ENCODE measurements around the gene BLID. TPM values are rescaled to one million over a fixed set of nuclear protein-coding genes. Genes with fewer than 3 reads are reported as not detected.

Gene BLID
- total RNA-seq, 4 donors from 2014 or later: 0.66 TPM; not detected in 3

- Histone ChIP-seq H3K27me3 (no peaks in the 10 kb centered on the region), H3K27ac (peak overlapping the region in 2 of 4 donors; percentile 67 to 76), H3K4me1 (peaks cover 13 to 16% of the 10 kb centered on the region in 2 donors), H3K9me3 (no peaks in the 10 kb centered on the region), H3K36me3 (no peaks in the 10 kb centered on the region), H3K4me3 (no peak overlapping the region)
- DNase-seq: no peak
- no peak for ATAC-seq
- intact Hi-C loops (cut with DNase I; ENCODE audit: low total_unique reads): loop anchor here (5.0 kb wide), 1 partner anchor 37 kb away; no protein-coding TSS in a partner anchor
- no peak for TF ChIP-seq CTCF (IDR thresholded peaks at IDR 0.05 in 4 of 5, conservative IDR thresholded peaks at IDR 0.05 in 1 of 5)
- TF ChIP-seq POLR2A (IDR thresholded peaks at IDR 0.05): no peak
- in situ Hi-C loops (cut with MboI; ENCODE audit: low sequenced_read_pairs in 4 of 4): no loop called here
Observed at GRCh38 chr11:122159861-122160260, 43.8 kb upstream of the BLID start.

GRCh38 chr11:122159173-122159721 lies 43.2 kb upstream of the BLID start:
- Histone ChIP-seq H3K4me1 (peaks cover 13 to 16% of the 10 kb centered on the region in 2 donors), H3K36me3 (no peaks in the 10 kb centered on the region), H3K4me3 (peak overlapping the region; percentile 34 to 58 (median 46)), H3K27ac (peak overlapping the region; percentile 64 to 76 (median 68)), H3K27me3 (no peaks in the 10 kb centered on the region), H3K9me3 (no peaks in the 10 kb centered on the region)
- in situ Hi-C loops (cut with MboI; ENCODE audit: low sequenced_read_pairs in 4 of 4) (no loop called here), intact Hi-C loops (cut with DNase I; ENCODE audit: low total_unique reads) (loop anchor here (5.0 kb wide), 1 partner anchor 38 kb away; no protein-coding TSS in a partner anchor)
- no peak for ATAC-seq
- no peak for TF ChIP-seq CTCF (IDR thresholded peaks at IDR 0.05 in 4 of 5, conservative IDR thresholded peaks at IDR 0.05 in 1 of 5)
- no peak for TF ChIP-seq POLR2A (IDR thresholded peaks at IDR 0.05)
- DNase-seq: peak in 1 of 2 donors; percentile 23

- H3K4me1 ChIP-seq: peaks cover 13 to 16% of the 10 kb centered on the region in 2 donors
Observed at GRCh38 chr11:122158171-122158570, 42.2 kb upstream of the BLID start.

GRCh38 chr11:122157653-122158161 lies 41.7 kb upstream of the BLID start:
- no peaks in the 10 kb centered on the region for H3K27me3 ChIP-seq
- H3K4me1 ChIP-seq: peaks cover 13 to 16% of the 10 kb centered on the region in 2 donors
- peak overlapping the region; percentile 64 to 76 (median 68) for H3K27ac ChIP-seq
- no peak for TF ChIP-seq CTCF (IDR thresholded peaks at IDR 0.05 in 4 of 5, conservative IDR thresholded peaks at IDR 0.05 in 1 of 5)
- no peak for TF ChIP-seq POLR2A (IDR thresholded peaks at IDR 0.05)
- no peaks in the 10 kb centered on the region for H3K9me3 ChIP-seq
- ATAC-seq (peak; percentile 3 to 28), DNase-seq (no peak)
- no peaks in the 10 kb centered on the region for H3K36me3 ChIP-seq
- peak overlapping the region; percentile 42 to 67 (median 56) for H3K4me3 ChIP-seq
- in situ Hi-C loops (cut with MboI; ENCODE audit: low sequenced_read_pairs in 4 of 4) (no loop called here), intact Hi-C loops (cut with DNase I; ENCODE audit: low total_unique reads) (loop anchor here (2.0 to 5.0 kb wide), 2 partner anchors 40 to 61 kb away; no protein-coding TSS in a partner anchor)

More at GRCh38 chr11:122158171-122158570, 42.2 kb upstream of the BLID start:
- H3K4me3 ChIP-seq: peak overlapping the region; percentile 42 to 67 (median 56)
- H3K27ac ChIP-seq: peak overlapping the region; percentile 64 to 76 (median 68)
- no peak for TF ChIP-seq POLR2A (IDR thresholded peaks at IDR 0.05)
- TF ChIP-seq CTCF (IDR thresholded peaks at IDR 0.05 in 4 of 5, conservative IDR thresholded peaks at IDR 0.05 in 1 of 5): no peak
- H3K27me3 ChIP-seq: no peaks in the 10 kb centered on the region
- intact Hi-C loops (cut with DNase I; ENCODE audit: low total_unique reads): loop anchor here (5.0 kb wide), 1 partner anchor 39 kb away; no protein-coding TSS in a partner anchor
- ATAC-seq (peak; percentile 54 to 56), DNase-seq (no peak)
- H3K9me3 ChIP-seq: no peaks in the 10 kb centered on the region
- H3K36me3 ChIP-seq: no peaks in the 10 kb centered on the region
- in situ Hi-C loops (cut with MboI; ENCODE audit: low sequenced_read_pairs in 4 of 4): no loop called here

All from gastrocnemius medialis (tissue), 4 donors.